ENCODE measurements around the gene TFCP2.

- TF ChIP-seq EZH2phosphoT487 (IDR thresholded peaks at IDR 0.05; ENCODE audit: insufficient read depth, low read depth): no peak
- no peak for TF ChIP-seq EZH2 (IDR thresholded peaks at IDR 0.05; ENCODE audit: insufficient read depth, poor library complexity, severe bottlenecking)
Observed at GRCh38 chr12:51171884-51172514, 936 bp downstream of the TFCP2 start.
